Activated naive CD4-positive, alpha-beta T cell treated with anti-CD3 and anti-CD28 coated beads, Interleukin-2, amount 50 U/mL, for 24 hours (primary cell): ENCODE measurements around the gene IKZF1.

Experiments used
- H3K27ac Mint-ChIP-seq: one replicate; pipeline ENCODE4 v1.8.0; 2021; ENCODE audit warnings: mild to moderate bottlenecking, mixed read lengths
- H3K27me3 Mint-ChIP-seq: one replicate; pipeline ENCODE4 v1.8.0; 2021; ENCODE audit warnings: mixed read lengths
- H3K36me3 Mint-ChIP-seq: one replicate; pipeline ENCODE4 v1.8.0; 2021; ENCODE audit warnings: mixed read lengths
- H3K4me1 Mint-ChIP-seq: one replicate; pipeline ENCODE4 v1.8.0; 2021; ENCODE audit warnings: mixed read lengths
- H3K4me3 Mint-ChIP-seq: one replicate; pipeline ENCODE4 v1.8.0; 2021; ENCODE audit warnings: mild to moderate bottlenecking, mixed read lengths
- H3K9me3 Mint-ChIP-seq: one replicate; pipeline ENCODE4 v1.8.0; 2021; ENCODE audit warnings: mixed read lengths

Gene IKZF1

DNA sequence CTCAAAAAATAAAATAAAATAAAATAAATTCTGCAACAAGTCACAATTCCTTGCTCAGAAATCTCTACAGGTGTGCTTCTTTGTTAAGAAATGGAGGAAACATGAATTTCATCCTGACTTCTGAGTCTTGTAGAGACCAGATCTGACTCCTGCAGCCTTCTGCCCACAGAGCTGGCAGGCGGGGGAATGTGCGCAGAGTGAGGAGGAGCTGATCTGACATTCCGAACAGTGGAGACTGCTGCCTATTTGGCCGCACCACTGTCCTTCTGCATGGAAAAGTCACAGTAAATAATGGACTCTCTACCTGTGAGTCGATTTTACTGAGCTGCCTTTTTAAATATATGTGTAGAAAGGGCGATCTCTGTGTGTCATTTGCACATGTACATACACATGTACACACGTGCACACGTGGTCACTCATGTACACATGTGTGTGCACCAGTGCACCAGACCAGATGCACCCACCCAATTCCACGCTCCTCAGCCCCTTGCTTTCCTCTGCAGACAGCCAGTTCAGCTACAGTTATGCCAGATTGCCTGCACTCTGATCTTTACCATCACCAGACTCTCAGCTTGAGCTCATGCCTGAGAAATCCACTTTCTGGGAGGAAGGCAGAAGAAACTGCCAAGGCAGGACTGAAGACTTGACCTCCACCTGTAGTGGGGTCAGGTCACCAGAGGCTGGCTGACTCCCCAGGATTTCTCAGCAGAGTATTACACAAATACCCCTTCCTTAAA, 54.9 kb downstream of the IKZF1 start:
- H3K4me3 Mint-ChIP-seq, result peak overlapping the region; percentile 79
- H3K4me1 Mint-ChIP-seq, result peaks cover 97% of the 10 kb centered on the region
- H3K27me3 Mint-ChIP-seq, result no peaks in the 10 kb centered on the region
- H3K27ac Mint-ChIP-seq, result peak overlapping the region; percentile 99
- H3K9me3 Mint-ChIP-seq, result no peaks in the 10 kb centered on the region
- H3K36me3 Mint-ChIP-seq, result peaks cover 44% of the 10 kb centered on the region

DNA sequence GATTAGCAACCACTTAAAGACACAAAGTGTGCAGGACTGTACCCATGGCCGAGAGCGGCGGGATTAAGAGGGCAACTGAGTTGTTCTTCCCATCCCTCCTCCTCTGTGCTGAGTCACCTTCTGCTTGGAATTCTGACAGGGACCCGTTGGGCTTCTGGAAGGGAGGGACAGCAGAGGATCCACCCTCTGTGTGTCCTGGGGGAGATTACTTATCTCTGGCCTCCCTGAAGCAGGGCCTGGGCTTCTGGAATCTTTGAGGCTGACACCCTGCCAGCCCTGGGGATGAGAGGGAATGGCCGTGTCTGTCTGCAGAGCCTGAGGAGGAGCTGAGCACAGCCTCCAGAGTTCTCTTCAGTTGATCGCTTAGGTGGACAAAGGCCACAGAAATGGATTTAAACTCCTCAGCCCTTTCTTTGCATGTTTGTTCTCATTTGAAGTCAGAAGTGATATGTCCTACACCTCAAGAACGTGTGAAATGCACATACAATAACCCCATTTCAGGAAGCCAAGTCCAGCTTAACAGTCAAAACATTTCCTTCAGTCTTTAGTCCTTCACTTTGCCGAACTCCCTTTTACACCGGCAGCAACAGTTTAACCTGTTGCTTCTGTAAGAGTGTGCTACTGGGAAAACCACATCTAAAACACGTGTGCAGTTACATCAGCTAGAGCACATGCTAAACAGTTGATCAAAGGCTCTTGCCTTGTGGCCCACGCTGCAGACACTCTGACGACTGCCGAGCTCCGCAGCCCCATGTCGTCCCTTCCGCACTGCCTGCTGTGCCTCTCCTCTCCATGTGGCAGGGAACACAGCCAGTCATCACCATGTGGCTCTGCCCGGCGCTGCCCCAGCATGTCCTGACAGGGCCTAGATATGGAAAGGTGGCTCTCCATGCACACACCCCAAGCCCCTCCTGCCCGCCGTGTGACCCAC, 55.7 kb downstream of the IKZF1 start:
- no peaks in the 10 kb centered on the region for H3K9me3 Mint-ChIP-seq
- H3K4me1 Mint-ChIP-seq, result peaks cover 97% of the 10 kb centered on the region
- peaks cover 38% of the 10 kb centered on the region for H3K36me3 Mint-ChIP-seq
- H3K27me3 Mint-ChIP-seq, result no peaks in the 10 kb centered on the region
- H3K4me3 Mint-ChIP-seq, result peak overlapping the region; percentile 79
- H3K27ac Mint-ChIP-seq, result peak overlapping the region; percentile 99

DNA sequence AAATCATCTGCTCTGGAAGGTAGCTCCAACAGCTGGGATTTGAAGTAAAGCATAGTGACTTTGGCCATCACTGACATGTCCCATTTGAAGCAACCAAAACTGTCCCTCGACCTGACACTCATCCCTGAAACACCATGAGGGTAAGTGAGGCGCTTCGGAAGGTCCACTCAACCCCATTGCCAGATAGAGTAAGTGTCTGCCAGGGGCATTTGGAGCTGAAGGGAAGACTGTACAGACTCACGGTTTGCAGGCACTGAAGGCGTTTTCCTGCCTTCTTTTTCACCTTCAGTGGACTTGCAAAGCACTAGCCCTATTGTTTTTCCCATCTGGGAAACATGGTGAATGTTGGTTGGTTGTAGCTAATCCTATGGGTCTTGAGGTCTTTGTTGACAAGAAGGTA, 57.6 kb downstream of the IKZF1 start:
- Mint-ChIP-seq H3K27me3 (no peaks in the 10 kb centered on the region), H3K9me3 (no peaks in the 10 kb centered on the region), H3K36me3 (peaks cover 40% of the 10 kb centered on the region), H3K4me1 (peaks cover 99% of the 10 kb centered on the region), H3K4me3 (peak overlapping the region; percentile 66), H3K27ac (peak overlapping the region; percentile 99)

DNA sequence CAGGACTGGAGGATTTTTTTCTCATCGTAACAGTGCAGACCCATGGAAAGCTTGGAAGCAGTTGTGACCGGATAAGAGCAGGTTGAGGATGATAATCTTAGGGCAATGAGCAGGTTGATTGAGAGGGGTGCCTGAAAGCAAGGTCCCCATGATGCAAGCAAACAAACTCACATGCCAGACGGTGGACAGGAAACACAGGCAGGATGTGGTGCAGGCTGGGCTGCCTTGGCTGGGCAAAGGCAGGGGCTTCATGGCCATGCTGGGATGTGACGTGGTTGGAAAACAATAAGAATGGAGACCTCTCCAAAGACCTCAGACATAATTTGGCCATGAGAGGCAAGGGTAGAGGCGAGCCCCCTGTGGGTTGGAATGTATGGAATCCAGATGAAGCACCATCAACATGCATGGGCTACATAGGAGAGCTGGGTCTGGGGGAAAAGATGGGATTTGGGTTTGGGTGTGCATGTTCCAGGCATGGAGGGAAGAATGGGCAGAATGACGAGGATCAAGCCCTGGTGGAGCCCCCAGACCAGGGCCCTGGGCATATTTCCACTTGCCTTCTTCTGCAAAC, 58.3 kb downstream of the IKZF1 start:
- H3K27ac Mint-ChIP-seq, result peak overlapping the region; percentile 99

DNA sequence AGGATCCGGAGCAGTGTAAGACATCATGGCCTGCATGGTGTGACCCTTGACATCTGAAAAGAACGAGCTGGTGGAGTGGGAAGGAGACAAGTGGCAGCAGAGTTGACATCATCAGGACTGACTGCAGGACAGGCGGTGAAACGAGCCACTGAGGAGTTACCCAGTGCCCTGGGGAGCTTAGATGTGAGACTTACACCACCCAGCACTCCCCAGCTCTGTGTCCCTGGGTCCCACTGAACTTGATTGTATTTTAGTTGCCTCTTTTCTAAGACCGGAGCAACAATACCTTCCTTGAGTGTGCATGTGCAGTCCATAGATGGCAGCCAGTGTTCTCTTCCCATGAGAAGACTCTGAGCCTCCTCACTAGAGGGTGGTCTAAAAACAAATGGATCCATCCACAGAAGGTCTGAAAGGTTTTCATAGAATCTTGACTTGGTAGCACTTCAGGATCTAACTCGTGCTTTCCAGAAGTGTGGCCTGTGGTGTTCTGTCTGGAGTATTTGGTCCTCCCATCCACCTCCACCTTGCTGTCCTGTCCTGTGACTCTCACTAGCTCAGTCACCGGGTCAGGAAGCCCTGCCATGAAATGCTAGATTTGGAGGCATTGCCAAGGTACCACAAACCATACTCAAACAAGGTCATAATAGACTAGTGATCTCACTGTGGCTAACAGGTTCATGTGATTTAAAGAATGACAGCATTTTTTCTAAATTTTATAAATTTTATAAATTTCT, 59.0 kb downstream of the IKZF1 start:
- Mint-ChIP-seq H3K27ac (peak overlapping the region; percentile 99), H3K27me3 (no peaks in the 10 kb centered on the region), H3K4me3 (peak overlapping the region; percentile 66), H3K36me3 (peaks cover 38% of the 10 kb centered on the region), H3K4me1 (peaks cover 99% of the 10 kb centered on the region), H3K9me3 (no peaks in the 10 kb centered on the region)

More for the DNA sequence above, 58.3 kb downstream of the IKZF1 start:
- Mint-ChIP-seq H3K4me3 (peak overlapping the region; percentile 66), H3K36me3 (peaks cover 34% of the 10 kb centered on the region), H3K9me3 (no peaks in the 10 kb centered on the region), H3K4me1 (peaks cover 99% of the 10 kb centered on the region), H3K27me3 (no peaks in the 10 kb centered on the region)

DNA sequence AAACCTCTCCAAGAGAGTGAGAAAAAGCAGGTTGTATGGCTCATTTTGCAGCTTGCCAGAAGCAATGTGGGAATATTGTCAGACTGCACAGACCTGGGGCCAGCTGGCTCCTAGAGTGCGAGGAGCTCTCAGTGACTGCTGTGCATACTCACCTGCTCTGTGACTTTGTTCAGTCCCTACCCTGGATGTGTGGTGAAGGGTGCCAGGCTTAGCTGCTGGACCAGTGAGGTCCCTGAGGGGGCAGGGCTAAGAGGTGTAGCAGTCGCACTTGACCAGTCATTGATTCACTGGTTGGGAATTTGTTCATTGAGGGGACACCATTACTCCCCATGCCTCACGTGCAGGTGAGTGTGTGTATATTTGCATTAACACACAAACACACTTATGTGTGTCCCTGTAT, 60.1 kb downstream of the IKZF1 start:
- peak overlapping the region; percentile 96 for H3K27ac Mint-ChIP-seq
- H3K27me3 Mint-ChIP-seq, result no peaks in the 10 kb centered on the region
- H3K36me3 Mint-ChIP-seq, result peaks cover 40% of the 10 kb centered on the region
- H3K4me1 Mint-ChIP-seq, result peaks cover 99% of the 10 kb centered on the region
- no peak overlapping the region for H3K4me3 Mint-ChIP-seq
- H3K9me3 Mint-ChIP-seq, result no peaks in the 10 kb centered on the region

DNA sequence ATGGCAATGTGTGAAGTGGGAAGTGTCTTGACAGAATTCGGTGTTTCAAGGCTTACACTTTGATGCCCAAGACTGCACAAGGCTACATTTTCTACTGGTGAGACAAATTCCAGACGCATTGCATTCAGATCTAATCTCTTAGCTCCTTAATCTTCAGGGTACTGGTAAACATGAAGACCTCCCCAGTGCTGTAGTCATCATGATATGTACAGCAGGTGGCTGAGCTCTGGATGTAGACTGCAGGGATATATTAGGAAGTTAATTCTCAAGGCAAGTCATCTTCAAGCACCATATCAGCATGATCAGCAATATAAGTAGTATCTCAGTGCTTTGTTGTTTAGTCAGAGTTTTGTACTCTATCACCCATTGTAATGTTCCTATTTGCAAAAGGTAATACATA, 61.8 kb downstream of the IKZF1 start:
- Mint-ChIP-seq H3K4me1 (peaks cover 98% of the 10 kb centered on the region), H3K27me3 (no peaks in the 10 kb centered on the region), H3K4me3 (peak overlapping the region; percentile 12), H3K9me3 (no peaks in the 10 kb centered on the region), H3K36me3 (peaks cover 33% of the 10 kb centered on the region), H3K27ac (peak overlapping the region; percentile 96)

DNA sequence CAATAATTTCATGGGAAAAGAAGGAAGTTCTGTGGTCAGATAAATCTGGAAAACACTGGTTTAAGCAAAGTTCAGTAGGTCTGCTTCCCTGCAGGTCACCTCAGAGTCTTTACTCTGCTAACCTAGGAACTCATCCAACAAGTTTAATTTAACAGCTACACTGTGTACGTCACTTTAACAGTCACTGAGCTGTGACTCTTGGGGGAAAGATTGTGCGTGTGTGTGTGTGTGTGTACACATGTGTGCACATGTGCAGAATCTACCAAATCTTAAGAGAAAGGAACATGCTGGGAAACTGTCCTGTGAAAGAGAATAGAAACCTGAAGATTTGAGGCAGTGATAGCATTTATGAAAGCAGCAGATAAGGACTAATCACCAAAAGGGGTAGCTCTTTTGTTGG, 62.6 kb downstream of the IKZF1 start:
- Mint-ChIP-seq H3K9me3 (no peaks in the 10 kb centered on the region), H3K27me3 (no peaks in the 10 kb centered on the region), H3K36me3 (peaks cover 35% of the 10 kb centered on the region), H3K27ac (peak overlapping the region; percentile 96), H3K4me3 (peak overlapping the region; percentile 63), H3K4me1 (peaks cover 99% of the 10 kb centered on the region)

DNA sequence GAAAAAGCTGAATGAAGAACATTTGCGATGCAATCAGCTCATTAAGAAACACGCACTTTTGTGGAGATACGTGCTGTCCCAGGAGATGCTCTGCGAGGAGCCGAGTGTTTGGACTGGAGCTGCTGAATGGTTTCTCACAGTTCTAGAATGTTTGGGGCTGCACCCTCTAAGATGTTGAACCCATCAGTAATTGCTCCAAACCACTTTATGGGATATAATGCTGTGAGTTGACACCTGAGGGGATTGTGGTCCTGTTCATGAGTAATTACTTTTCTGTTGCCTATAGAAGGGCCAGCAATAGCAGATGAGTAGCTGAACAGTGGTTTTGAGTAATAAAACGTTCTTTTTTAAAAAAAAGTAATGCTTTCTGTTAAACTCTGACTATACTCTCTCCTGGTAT, 63.1 kb downstream of the IKZF1 start:
- peak overlapping the region; percentile 96 for H3K27ac Mint-ChIP-seq
- H3K27me3 Mint-ChIP-seq, result no peaks in the 10 kb centered on the region
- peaks cover 99% of the 10 kb centered on the region for H3K4me1 Mint-ChIP-seq
- peak overlapping the region; percentile 63 for H3K4me3 Mint-ChIP-seq
- peaks cover 36% of the 10 kb centered on the region for H3K36me3 Mint-ChIP-seq
- H3K9me3 Mint-ChIP-seq, result no peaks in the 10 kb centered on the region

DNA sequence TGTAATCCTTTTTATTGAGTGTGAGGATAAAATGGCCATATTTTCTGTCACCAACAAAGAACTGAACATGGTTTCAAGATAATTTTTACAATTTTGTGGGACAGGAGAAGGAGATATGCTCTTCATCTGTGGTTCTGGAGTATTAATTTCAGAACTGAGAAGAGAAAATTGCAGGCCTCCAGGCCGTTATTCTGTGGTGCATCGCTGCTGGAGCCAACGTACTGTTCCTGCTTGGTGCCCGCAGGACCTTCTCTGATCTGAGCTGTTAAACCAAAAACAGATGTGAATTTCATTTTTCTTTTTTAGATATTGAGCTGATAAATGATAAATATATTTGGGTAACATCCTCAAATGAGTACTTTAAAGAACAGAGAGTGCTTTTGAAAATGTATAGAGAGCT, 63.9 kb downstream of the IKZF1 start:
- Mint-ChIP-seq H3K27me3 (no peaks in the 10 kb centered on the region), H3K4me3 (peak overlapping the region; percentile 63), H3K4me1 (peaks cover 99% of the 10 kb centered on the region), H3K27ac (peak overlapping the region; percentile 96), H3K9me3 (no peaks in the 10 kb centered on the region), H3K36me3 (peaks cover 35% of the 10 kb centered on the region)

DNA sequence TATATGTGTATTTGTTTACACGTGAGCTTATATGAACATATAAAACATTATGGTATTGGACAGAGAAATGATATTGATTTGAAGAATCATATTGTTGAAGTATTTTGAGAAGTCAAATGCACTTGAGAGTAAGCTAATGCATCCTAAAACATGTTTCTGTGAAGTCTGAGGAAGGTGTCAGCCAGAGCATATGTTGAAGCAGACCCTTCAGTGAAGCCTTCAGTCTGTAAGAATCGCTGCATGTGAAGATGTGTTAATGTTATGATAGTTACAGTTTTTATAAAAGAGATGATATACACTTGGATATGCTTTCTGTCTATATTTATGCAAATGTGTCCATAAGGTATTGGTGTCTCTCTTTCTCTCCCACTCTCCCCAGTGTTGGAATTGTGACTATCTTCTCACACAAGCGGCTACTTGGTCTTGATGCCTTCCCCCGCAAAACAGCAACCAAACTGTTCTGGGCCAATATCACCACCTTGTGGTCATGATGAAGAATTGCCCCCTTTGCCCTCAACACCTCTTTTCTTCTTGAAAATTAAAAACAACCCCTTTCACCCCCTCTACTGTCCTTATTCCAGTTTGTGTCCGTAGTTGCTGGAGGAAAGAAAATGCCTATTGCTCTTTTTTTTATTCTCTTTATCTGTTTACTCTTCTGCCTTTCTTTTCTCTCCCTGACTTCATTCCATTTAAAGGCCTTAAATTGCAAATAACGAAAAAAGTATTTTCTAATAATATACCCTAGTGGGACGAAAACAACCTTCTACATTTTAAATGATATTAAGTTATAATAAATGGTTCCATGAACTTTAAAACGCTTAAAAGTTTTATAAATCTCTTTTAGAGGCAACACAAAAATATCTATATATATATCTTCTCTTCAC, 64.9 kb downstream of the IKZF1 start:
- Mint-ChIP-seq H3K27me3 (no peaks in the 10 kb centered on the region), H3K9me3 (no peaks in the 10 kb centered on the region)

DNA sequence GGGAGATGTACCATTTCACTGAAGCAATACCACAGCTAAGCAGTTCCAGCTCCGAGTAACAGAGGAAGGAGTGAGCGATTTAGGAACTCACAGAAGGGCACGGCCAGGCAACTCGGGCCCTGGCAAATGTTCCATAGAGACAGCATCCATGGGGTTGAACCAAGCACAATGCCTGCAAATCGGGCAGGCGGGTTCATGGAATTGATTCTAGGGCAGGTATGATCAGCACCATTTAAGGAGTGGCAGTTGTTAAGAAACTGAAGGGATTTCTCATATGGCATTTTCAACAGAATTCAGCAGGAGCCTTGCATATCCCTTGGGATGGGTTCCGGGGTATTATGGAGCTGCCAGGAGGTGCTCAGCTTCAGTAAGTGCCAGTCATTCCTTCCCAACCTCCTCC, 66.4 kb downstream of the IKZF1 start:
- Mint-ChIP-seq H3K4me3 (peak overlapping the region; percentile 26), H3K4me1 (peaks cover 99% of the 10 kb centered on the region)

More for the DNA sequence above, 64.9 kb downstream of the IKZF1 start:
- Mint-ChIP-seq H3K27ac (peak overlapping the region; percentile 96), H3K36me3 (peaks cover 33% of the 10 kb centered on the region), H3K4me1 (peaks cover 99% of the 10 kb centered on the region), H3K4me3 (peak overlapping the region; percentile 46)

DNA sequence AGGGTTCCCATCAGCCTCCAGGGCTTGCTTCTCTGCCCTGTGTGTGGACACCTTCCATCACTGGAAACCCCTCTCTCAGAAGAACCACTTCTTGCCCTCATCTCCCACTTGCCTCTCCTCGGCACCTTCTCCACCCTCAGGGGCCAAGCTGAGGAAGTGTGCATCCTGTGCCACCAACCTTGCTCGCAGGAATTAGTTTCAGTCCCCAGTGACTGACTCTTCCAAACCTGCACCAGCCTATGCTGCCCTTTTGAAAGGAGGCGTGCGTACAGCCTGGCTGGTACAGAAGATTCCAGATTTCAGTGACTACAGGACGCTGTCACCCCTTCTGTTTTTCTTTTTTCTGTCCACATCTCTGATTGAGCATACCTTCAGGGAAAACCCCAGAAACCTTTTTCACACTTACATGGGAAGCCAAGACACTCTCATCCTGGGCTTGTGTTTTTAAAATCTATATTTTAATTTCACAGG, 67.1 kb downstream of the IKZF1 start:
- Mint-ChIP-seq H3K27ac (peak overlapping the region; percentile 97), H3K9me3 (no peaks in the 10 kb centered on the region), H3K27me3 (no peaks in the 10 kb centered on the region), H3K4me3 (peak overlapping the region; percentile 45), H3K4me1 (peaks cover 99% of the 10 kb centered on the region), H3K36me3 (peaks cover 39% of the 10 kb centered on the region)

More for the DNA sequence above, 66.4 kb downstream of the IKZF1 start:
- H3K36me3 Mint-ChIP-seq, result peaks cover 36% of the 10 kb centered on the region
- peak overlapping the region; percentile 92 for H3K27ac Mint-ChIP-seq
- no peaks in the 10 kb centered on the region for H3K9me3 Mint-ChIP-seq
- H3K27me3 Mint-ChIP-seq, result no peaks in the 10 kb centered on the region

DNA sequence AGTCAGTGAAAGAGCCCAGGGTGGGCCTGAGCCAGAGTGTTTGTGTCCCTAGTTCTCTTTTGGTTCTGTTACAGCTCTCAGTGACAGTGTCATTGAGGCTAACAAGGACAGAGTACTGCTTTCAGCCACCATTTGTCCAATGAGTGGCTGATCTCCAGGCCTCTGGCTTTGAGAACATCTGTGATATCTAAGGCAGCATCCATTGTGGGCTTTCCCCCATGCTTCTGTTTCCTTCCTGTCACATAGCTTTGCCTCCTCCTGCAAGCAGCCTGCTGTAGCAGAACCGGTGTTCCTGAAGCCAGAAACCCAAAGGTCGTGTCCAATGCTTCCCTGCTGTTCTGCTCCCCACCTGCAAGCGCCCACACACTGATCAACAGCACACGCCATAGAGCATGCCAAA, 68.4 kb downstream of the IKZF1 start:
- peaks cover 37% of the 10 kb centered on the region for H3K36me3 Mint-ChIP-seq
- no peaks in the 10 kb centered on the region for H3K27me3 Mint-ChIP-seq
- H3K4me1 Mint-ChIP-seq, result peaks cover 99% of the 10 kb centered on the region
- no peaks in the 10 kb centered on the region for H3K9me3 Mint-ChIP-seq
- peak overlapping the region; percentile 45 for H3K4me3 Mint-ChIP-seq
- peak overlapping the region; percentile 97 for H3K27ac Mint-ChIP-seq
